ENCODE measurements around the gene RBP3. TPM values are rescaled to one million over a fixed set of nuclear protein-coding genes. Genes with fewer than 3 reads are reported as not detected.

RBP3 gene
- total and polyA plus RNA-seq, 8 donors, result not detected

DNA sequence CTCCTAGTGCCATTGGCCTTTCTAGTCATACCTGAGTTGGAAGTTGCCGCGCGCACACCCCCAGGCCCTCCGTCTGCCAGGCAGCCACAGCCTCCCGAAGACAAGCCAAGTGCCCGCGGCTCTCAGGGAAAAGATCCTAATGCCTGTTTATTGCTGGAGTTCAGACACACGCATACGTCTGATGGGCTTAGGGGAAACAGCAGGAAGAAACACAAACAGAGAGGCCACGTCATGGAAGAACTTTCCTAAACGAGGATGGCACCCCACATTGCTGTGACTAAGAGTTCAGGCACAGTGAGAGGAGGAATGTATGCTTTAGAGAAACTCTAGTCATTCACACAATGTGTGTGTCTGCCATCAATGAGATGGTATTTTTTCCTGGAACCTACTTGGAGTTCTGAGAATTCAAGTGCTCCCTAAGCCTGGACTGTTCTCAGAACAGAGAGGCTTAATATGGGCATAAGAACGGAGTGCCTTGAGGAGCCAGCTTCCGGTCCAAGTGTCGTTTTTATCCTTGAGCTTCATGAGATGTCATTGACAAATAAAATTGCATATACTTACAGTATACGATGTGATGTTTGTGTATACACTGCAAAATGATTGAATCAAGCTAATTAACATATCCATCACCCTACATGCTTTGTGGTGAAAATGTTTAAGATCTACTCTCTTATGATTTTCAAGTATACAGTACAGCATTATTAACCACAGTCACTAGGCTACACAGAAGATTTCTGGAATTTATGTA, 11.6 kb upstream of the RBP3 start:
- 79% methylated on average over 15 of the region's 15 CpGs for WGBS, 2 donors
- Histone ChIP-seq H3K27ac (no peak overlapping the region), H3K27me3 (no peaks in the 10 kb centered on the region), H3K9me3 (no peaks in the 10 kb centered on the region), H3K36me3 (no peaks in the 10 kb centered on the region), H3K4me1 (no peaks in the 10 kb centered on the region), H3K4me3 (no peak overlapping the region)
- TF ChIP-seq, protein P1, sequence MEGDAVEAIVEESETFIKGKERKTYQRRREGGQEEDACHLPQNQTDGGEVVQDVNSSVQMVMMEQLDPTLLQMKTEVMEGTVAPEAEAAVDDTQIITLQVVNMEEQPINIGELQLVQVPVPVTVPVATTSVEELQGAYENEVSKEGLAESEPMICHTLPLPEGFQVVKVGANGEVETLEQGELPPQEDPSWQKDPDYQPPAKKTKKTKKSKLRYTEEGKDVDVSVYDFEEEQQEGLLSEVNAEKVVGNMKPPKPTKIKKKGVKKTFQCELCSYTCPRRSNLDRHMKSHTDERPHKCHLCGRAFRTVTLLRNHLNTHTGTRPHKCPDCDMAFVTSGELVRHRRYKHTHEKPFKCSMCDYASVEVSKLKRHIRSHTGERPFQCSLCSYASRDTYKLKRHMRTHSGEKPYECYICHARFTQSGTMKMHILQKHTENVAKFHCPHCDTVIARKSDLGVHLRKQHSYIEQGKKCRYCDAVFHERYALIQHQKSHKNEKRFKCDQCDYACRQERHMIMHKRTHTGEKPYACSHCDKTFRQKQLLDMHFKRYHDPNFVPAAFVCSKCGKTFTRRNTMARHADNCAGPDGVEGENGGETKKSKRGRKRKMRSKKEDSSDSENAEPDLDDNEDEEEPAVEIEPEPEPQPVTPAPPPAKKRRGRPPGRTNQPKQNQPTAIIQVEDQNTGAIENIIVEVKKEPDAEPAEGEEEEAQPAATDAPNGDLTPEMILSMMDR (IDR thresholded peaks at IDR 0.05), result no peak
- FAIRE-seq (no peak), ATAC-seq (no peak), DNase-seq (no peak)
- intact Hi-C loops (cut with DNase I), result loop anchor here in 1 of 3 donors (5.0 kb wide), 1 partner anchor 309 kb away; no protein-coding TSS in a partner anchor

- DNase-seq (no peak), ATAC-seq (no peak), FAIRE-seq (no peak)
- no peak overlapping the region for H3K27ac ChIP-seq
- H3K4me3 ChIP-seq, result no peak overlapping the region
- no peaks in the 10 kb centered on the region for H3K9me3 ChIP-seq
- H3K27me3 ChIP-seq, result no peaks in the 10 kb centered on the region
- TF ChIP-seq, protein P1 (IDR thresholded peaks at IDR 0.05), result no peak
- WGBS, 2 donors, result 69 to 74% methylated on average over 4 of the region's 4 CpGs
- intact Hi-C loops (cut with DNase I), result loop anchor here in 1 of 3 donors (5.0 kb wide), 1 partner anchor 310 kb away; no protein-coding TSS in a partner anchor
- H3K4me1 ChIP-seq, result no peaks in the 10 kb centered on the region
- H3K36me3 ChIP-seq, result no peaks in the 10 kb centered on the region
Observed at GRCh38 chr10:47337310-47337709, 10.9 kb upstream of the RBP3 start.

DNA sequence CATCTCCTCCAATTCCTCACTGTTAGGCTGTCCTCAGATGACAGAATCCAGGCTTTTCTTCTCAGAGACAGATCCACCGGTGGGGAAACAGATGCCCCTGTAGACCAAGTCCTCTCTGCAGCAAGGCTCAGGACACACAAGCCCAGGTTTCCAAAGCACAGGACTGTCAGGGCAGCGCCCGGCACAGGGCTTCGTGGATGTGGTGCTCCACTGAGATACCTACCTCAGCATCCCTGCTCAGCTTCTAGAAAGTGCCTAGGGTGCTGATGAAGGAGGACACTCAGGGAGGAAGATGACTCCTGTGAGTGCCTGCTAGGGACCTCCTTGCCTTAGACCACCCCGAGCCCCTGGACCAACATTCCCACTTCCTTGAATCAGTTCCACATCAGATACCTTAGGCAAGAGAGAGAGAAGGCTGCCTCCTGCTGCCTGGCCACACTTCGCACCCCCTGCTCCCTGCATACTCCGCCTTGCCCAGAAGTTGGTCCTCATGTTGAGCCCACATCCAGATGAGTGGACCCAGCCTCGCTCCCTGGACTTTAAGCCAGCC, 8.9 kb upstream of the RBP3 start:
- Histone ChIP-seq H3K4me1 (no peaks in the 10 kb centered on the region), H3K27ac (no peak overlapping the region), H3K9me3 (no peaks in the 10 kb centered on the region), H3K4me3 (no peak overlapping the region), H3K36me3 (no peaks in the 10 kb centered on the region), H3K27me3 (no peaks in the 10 kb centered on the region)
- ATAC-seq (no peak), FAIRE-seq (no peak), DNase-seq (peak in 1 of 6 donors; percentile 15)
- 63 to 77% methylated on average over 8 of the region's 8 CpGs for WGBS, 2 donors
- TF ChIP-seq, protein P1 (IDR thresholded peaks at IDR 0.05), result no peak
- intact Hi-C loops (cut with DNase I), result loop anchor here in 1 of 3 donors (5.0 kb wide), 1 partner anchor 312 kb away; no protein-coding TSS in a partner anchor

DNA sequence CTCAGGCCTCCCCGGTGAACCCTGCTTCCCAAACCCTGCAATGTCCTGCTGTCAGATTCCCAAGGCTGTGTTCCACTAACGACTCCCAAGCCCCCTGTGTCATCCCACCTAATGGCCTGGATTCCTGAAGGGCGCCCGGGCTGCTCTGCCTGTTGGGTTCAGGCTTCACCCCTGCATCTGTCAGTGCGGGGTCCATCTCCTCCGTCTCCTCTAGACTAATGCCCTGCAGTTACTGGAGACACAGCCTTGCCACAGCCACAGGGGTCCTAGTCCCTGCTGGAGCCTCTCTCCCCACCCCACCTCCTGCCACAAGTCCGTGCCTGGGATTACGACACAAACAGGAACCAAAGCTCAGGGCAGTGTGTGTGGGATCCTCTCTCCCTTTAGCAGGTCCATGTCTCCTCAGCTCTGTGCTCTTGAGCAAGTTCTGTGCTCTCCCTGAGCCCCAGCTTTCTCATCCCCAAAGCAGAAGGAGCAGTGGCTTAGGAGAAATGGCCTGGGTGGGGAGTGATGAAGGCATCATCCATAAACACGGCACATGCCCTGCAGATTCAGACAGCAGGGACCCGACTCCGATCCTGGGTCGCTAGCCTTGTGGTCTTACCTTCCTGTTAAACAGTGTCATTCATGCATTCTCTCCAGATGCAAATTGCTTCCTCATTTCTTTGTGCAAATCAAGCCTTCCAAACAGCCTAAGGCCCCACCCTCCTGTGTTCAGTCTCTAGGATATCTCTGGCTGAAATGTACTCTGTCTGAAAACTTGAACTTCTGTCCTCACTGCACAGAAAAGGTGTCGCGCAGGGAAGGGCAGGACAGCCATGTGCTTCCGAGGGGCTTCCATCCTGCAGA, 8.2 kb upstream of the RBP3 start:
- no peaks in the 10 kb centered on the region for H3K9me3 ChIP-seq
- no peak overlapping the region for H3K27ac ChIP-seq
- H3K4me3 ChIP-seq, result no peak overlapping the region
- no peak for FAIRE-seq
- H3K27me3 ChIP-seq, result no peaks in the 10 kb centered on the region
- intact Hi-C loops (cut with DNase I), result loop anchor here in 1 of 3 donors (5.0 kb wide), 1 partner anchor 313 kb away; no protein-coding TSS in a partner anchor
- ATAC-seq, result peak in 1 of 4 donors; percentile 29
- WGBS, 2 donors, result 64 to 71% methylated on average over 15 of the region's 15 CpGs
- no peaks in the 10 kb centered on the region for H3K36me3 ChIP-seq
- peak in 1 of 6 donors; percentile 49 for DNase-seq
- no peaks in the 10 kb centered on the region for H3K4me1 ChIP-seq
- TF ChIP-seq, protein P1 (IDR thresholded peaks at IDR 0.05), result no peak

Measured in pancreas (tissue), 10 donors.